Amygdala (tissue), 56 donors: Measurements from ENCODE around the gene ADAMTS15.

Source experiments
- DNase-seq, 56 donors: peaks; one replicate each; lab custom pipeline; 2025; lab: John Stamatoyannopoulos, UW

Gene ADAMTS15

DNA sequence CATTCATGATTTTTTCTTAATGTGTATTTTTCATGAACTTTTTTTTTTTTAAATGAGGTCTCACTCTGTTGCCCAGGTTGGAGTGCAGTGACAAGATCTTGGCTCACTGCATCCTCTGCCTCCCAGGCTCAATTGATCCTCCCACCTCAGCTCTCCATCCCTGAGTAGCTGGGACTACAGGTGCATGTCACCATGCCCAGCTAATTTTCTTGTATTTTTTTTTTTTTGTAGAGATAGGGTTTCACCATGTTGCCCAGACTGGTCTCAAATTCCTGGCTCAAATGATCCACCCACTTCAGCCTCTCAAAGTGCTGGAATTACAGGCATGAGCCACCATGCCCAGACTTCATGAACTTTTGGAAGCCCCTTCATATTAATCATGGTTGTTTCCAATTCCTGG lies 49.7 kb downstream of the ADAMTS15 start:
- no peak for DNase-seq

DNA sequence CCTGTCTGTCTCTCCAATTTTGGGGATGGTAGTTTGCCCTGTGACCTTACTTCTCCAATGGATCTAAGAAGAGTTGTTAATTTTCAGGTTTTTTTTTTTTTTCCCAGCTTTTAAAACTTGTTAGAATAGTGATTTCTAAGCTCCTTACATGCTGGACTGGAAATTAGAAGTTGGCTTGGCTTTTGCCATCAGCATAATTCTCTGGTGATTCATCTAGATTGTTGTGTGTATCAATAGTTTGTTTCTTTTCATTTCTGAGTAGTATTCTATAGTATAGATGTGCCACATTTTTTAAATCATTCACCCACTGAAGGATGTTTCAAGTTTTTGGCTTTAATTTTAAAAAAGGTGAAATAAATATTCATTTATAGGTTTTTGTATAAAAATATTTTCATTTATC lies 51.4 kb downstream of the ADAMTS15 start:
- no peak for DNase-seq

DNA sequence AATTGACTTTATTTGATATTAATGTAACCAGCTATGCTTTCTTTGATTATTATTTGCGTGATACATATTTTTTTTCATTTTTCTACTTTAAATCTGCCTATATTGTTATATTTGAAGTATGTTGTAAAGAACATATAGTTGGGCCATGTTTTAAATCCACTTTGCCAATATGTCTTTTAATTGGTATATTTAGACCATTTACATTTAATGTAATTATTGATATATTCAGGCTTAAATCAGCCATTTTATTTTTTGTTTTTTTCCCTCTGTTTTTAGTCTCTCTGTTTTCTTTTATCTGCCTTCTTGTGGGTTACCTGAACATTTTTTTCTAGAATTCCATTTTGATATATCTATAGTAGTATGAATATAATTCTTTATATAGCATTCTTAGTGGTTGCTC lies 55.9 kb downstream of the ADAMTS15 start:
- no peak for DNase-seq

DNA sequence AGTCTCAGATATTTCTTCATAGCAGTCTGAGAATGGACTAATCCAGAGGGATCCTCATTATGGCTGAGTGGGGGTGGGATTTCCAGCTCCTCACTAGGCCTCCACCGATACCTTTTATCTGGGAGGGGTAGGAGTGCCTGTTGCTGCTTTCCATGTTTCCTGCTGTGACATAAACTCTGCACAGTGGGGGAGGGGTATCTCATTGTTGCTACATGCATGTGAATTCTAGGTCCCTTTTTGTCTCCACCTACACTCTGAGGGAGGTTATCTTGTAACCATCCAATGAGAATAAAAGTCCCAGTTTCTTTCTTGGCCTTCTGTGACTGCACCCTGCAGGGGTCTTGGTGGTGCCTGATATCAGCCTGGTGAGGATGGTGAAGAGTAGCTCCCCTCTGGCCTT lies 60.5 kb downstream of the ADAMTS15 start:
- no peak for DNase-seq

DNA sequence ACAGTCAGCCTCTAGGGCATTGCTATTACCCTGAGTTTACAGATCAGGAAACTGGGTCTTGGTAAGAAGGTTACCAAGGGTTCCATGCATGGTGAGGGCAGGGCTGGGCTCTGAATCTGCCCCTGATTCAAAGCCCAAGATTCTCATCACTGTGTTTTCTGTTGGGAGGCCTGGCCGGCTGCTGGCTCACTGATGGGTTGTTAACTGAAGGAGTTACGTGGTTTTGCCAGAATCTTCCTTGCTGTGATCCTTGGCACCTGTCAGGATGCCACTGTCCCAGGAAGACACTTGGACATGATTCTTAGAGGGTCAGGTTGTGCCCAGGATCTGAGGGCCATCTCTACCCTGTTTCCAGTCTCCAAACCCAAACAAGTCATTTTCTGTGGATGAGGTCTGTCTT lies 61.5 kb downstream of the ADAMTS15 start:
- no peak for DNase-seq

DNA sequence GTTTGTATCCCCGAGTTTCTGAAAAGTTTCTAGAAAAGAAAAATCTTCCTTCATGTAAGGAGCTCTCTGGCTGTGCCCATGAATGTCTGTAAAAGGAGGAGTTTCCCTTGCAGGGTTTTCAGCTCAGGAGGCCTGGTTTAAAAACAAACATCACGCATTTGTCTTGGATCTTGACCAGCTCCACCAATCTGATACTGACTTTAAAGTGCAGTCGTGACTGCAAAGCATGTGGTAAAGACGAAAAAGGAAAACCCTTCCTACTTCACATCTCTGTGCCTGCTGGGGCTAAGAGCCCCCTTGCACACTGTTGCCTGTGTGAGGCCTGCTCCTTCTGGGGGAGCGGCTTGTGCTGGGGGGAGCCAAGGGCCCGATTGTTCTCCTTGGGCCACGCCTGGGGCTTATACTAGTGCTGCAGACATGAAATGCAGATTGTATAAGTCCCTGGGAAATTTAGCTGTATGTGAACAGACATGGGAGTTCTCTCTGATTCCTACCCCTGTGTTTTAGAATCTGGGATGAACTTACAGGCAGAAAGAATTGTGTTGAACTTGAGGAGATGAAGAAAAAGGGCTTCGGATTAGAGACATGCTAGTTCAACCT lies 62.1 kb downstream of the ADAMTS15 start:
- DNase-seq = no peak

DNA sequence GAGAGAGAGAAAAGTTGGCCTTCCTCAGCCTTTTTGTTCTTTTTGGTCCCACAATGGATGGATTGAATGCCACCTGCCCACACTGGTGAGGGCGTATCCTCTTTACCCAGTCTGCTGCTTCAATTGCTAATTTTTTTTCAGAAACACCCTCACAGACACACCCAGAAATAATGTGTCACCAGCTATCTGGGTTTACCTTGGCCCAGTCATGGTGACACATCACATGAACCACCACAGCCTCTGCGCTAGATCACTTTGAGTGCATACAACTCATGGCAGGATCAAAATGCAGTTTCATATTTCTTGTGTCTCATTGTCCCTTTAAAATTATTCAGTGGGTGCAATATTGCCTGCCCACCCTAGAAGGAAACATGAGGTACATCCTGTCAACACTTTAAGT lies 63.3 kb downstream of the ADAMTS15 start:
- DNase-seq = no peak

DNA sequence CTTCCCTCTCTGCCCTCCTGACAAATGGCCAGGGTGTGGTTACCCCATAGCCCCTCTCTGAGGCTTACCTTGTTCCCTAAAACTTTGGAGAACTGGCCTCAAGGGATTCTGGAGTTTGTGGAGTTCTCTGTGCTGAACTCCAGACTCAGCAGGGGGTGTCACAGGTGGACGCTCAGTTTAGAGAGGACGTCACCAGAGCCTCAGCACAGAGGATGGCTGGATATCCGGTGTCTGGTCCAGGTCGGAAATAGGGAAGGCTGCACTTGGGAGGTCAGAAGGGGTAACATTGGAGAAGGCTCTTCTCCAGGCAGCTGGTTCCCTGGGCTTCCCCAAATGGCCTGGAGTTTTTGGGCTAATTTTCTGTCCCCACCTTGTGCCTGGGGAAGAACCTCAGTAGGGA lies 64.2 kb downstream of the ADAMTS15 start:
- DNase-seq = no peak

DNA sequence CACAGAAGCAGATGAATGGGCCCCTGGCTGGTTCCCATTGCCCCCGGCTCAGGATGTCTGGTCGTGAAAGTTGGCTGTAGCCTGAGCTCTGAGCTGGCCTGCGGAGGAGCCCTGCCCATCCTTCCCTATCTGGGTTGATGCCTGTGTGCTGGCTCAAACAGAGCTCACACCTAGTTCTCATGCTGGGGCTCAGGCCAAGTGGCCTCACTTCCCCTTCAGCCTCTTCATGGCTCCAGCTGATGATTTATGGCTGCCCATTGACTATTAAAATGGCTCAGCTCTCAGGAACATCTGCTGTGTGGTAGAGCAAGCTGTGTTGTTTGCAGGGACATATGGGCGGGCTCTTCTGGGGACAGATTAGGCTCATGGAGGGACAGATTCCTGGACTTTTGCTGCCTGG lies 64.7 kb downstream of the ADAMTS15 start:
- DNase-seq = no peak

DNA sequence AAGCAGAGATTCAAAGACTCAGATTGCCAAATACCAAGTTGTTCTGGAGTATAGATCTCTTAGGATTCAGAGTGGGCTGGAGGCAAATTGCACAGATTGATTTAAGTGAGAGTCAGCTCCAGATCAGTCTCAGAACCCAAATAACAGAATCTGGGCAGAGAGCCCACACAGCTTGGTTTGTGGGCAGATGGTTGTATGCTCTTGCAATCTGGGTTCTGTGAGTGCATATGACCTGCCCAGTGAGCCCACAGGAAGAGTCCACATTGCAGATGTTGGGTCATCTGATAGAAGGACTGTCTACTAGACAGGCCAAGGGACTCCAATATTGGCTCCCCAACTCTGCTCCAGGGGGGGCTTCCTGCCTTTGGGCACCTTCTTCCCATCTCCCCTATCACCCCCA lies 65.9 kb downstream of the ADAMTS15 start:
- peak in 1 of 56 donors; percentile 24 for DNase-seq

DNA sequence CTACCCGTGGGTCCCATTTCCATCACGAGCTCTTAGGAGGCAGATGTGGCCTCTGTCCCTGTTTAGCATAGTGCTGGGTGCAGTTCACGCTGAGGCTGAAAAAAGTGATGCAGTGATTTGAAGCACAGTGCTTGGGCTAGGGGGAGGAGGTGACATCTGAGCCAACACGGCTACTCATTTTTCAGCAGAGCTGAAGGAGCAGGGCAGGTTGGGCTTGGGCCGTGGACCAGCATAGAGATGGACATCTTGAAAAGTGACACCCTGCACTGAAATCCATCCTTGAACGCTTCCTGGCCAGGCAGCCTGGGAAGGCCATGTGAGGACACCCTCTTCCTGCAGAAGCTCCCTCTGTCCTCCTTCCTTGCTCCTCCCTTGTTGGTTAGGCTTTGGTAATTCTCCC lies 66.4 kb downstream of the ADAMTS15 start:
- no peak for DNase-seq

DNA sequence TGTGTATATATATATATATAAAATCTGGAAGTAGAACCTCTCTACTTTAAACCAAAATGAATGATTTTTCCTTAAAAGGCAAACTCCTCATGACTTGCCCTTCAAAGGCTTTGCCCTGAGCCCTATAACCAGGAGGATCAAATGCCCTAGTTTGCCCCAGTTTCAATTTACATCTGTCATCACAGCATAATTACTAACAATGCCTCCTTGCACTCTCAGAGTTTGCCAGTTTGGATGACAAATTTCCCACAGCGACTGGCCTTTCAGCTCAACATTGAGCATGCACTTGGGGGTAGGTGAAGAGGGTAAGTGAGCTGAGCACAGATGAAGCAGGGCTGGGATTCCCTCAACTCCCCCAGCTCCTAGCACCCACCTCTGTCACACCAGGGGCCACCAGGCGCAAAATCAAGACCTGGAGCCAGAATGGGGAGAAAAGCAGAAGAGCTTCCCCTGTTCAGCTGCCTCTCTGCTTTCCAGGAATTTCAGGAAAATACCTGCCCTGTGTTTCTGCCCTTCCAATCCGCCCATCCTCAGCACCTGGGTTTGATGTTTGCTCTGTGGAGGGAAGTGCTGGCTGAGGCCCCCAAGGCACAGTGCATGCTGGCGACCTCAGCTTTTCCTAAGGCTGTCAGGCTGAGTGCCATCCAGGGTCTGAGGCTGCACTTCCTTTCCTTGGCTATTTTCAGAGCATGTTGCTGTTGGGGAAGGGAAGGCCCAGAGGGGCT lies 67.5 kb downstream of the ADAMTS15 start:
- DNase-seq = no peak

DNA sequence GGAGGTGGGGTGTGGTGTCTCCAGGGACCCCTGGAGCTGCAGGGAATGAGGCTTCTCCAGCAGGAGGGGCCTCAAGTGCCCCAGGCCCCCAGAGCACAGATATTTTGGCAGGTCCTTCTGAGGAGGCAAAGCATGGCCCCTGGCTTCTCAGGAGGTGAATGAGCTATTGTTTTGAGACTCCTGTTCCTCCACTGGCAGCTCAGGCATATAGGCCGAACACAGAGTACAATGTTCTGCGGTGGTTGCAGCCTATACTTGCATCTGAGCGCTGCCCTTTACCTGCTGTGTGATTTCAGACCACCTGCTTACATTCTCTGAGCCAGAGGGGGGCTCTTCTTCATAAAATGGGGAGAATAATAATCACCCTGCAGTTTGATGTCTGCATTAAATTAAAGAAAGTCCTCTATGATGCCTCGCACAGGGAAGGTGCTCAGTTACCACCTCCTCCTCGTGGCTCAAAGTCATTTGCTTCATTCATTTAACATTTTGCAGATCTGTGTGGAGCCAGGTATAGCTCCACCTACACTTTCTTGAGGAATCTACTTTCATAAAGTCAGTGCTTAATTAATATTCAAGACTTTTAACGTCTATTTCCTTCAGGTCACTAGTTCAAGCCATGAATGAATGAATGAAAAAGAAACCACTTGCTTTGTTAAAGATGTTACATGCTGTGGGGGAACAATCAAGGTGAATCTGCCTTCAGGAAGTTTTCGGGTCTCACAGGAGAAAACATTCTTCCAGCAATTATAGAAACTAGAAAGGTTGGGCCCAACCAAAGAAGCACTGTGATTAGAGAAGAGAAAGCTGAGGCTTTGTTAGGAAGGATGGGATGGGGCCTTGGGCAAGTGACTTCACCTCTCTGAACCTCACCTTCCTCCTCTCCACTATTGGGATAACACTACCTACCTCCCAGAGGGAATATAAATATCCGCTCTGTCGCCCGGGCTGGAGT lies 68.4 kb downstream of the ADAMTS15 start:
- DNase-seq = no peak

DNA sequence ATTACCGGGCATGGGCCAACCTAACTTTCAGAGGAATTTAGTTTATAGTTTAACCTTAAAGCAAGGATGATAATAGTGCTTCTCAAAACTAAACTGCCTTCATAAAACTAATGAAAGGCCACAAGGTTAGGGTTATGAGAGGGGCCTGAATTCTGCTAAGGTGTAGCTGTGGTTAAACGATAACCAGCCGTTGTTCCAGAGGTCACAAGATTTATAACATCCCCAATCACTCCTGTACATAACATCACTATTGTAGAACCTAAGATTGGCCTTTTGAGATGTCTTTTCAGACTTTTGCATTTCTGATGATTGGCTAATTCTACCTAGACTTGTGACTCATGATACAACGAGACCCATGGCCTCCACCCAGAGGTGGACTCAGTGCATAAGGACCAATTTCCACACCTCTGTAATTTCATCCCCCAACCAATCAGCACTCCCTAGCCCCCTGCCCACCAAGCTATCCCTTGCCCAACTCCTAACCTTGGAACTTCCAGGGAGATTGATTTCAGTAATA lies 69.8 kb downstream of the ADAMTS15 start:
- DNase-seq = no peak

DNA sequence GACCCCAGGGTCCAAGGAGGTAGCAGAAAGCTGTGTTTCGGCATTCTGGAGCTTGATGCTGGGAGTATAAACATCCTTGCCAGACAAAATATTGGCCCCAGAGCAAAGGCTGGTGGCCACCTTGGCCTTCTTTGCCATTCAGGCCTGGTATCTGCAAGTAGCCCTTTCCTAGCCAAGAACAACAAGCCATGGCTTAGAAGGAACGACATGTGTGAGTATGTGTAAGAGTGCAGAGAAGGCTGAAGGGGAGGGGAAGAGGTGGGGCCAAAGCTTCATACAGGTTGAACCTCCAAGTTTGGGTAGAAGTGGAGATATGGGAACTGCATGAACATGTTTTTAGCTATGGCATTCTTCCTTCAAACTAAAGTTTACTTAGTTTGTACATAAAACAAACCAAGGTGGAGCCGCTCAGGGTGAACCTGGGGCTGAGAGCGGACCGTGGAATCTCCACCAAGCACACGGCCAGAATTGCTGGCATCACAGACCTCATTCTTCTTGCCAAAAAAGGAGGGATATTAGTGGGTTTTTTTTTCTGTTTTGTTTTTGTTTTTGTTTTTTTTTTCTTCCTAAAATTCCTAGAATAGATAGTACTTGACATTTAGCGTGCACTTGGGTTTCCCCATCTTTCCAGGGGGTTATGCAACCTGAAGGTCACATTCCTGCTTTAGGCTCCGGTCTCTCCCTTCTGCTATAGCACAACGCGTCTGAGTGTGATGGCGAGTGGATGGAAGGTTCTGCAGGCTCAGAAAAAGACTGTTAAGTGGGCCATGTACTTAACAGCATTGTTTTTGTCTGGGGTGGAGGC lies 70.9 kb downstream of the ADAMTS15 start:
- no peak for DNase-seq

DNA sequence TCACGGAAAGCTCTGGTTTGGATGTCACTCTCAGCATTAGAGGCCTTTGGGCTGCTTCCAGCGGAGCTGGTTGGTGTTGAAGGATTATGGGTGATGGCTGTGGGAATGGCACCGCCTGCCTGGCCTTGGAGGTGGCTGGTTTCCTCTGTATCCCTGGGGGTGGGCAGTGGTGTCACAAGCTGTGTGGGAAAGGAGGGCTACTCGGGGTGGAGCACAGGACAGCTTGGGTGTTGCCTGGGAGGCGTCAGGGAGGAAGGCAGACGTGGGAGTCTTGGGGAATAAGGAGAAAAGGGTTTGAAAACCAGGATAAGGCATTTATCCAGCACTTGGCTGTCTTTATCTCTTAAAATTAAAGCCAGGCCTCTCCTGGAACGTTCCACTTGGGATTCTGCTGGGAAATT lies 71.8 kb downstream of the ADAMTS15 start:
- no peak for DNase-seq

DNA sequence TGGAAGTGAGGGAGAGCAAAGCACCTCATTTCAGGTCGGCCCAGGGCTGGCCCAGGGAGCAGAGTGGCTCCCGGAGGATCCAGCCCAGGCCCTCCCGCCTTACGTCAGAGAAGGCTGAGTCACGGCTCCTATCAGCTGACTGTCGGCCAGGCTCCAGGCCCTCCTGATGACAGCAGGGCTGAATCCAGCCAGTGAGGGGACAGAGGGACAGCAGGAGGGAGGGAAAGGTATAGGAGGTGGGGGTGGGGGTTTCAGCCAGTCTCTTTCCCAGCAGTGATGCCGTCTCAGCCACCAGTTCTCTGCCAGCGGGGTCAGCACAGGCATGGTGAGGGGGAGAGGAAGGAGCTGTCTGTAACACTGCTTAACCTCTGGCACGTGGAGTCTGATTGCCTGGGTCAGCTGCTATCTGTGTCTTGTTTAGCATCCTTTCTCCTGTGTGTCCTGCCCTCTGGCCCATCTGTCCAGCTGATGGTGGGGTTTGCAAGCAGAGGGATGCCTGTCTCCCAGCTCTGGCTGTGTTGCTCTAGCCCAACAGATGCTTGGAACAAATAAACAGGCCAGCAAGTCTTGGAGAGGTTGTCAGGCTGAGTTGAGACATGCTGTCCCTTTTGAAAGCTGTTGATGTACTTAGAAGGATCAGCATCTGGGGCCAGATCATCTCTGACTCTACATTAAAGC lies 74.0 kb downstream of the ADAMTS15 start:
- DNase-seq = peak in 15 of 56 donors; percentile 3 to 33 (median 12)

DNA sequence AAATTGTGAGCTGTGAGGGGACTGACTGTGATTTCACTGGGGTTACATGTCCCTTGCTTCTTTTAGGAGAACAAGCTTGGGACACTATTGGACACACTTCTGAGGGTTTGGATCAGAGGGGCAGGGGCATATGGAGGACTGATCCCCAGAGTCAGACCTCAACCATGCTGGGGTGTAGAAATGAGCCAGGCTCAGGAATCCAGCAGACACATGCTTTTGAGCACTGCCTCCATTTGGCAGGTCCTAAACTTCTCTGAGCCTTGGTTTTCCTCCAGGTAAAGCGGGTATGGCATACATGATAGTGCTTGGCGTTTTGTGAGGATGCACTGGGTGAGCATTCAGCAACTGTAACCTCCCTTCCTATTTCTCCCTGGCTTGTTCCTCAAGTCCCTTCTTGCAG lies 74.7 kb downstream of the ADAMTS15 start:
- no peak for DNase-seq

DNA sequence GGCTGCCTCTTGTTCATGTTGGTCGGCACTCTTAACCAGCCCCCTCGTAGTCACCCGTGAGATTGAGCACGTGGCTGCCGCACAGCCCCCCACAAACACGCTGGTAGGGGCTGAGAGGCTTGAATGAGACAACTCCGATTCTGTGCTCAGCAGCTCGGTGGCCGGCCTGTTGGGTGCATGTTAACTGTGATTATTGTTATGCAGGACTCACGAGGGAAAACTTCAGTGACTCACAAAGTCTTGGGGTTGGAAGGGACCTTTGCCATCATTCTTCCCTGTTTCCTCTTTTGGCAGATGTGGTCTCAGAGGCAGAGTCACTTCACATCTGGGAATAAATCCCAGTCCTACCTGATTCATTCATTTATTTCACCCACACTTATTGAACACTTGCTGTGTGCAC lies 75.2 kb downstream of the ADAMTS15 start:
- no peak for DNase-seq
